WTC11 (cell line): Measurements from ENCODE around the gene NUAK1.

Experiments
- AFF4 ChIP-seq: sonication (generic); formaldehyde crosslinking; IDR thresholded peaks from 2 replicates; pipeline ENCODE4 v1.8.1; 2023; ENCODE audit warnings: mild to moderate bottlenecking, missing genetic modification reagents, borderline replicate concordance
- ESRRA ChIP-seq: sonication (generic); formaldehyde crosslinking; IDR thresholded peaks from 2 replicates; pipeline ENCODE4 v1.8.1; 2022; ENCODE audit warnings: mild to moderate bottlenecking, missing genetic modification reagents, borderline replicate concordance
- HMGXB4 ChIP-seq: sonication (generic); formaldehyde crosslinking; IDR thresholded peaks from 2 replicates; pipeline ENCODE4 v1.8.1; 2023; ENCODE audit warnings: mild to moderate bottlenecking, moderate library complexity, missing genetic modification reagents
- SP1 ChIP-seq: sonication (generic); formaldehyde crosslinking; conservative IDR thresholded peaks from 2 replicates; pipeline ENCODE4 v1.8.1; 2022; ENCODE audit warnings: missing genetic modification reagents
- TCF7 ChIP-seq: sonication (generic); formaldehyde crosslinking; IDR thresholded peaks from 2 replicates; pipeline ENCODE4 v1.8.0; 2022; ENCODE audit warnings: mild to moderate bottlenecking, low read depth, missing genetic modification reagents, moderate library complexity
- TF ChIP-seq, protein P1 (sequence below): fragments of 200-600 bp; IDR thresholded peaks from 2 replicates; pipeline ENCODE4 v1.8.0; 2022; ENCODE audit warnings: antibody characterized with exemption
- TF ChIP-seq, protein P2 (sequence below): fragments of 250-450 bp; sonication (Bioruptor Pico); IDR thresholded peaks from 2 replicates; pipeline ENCODE4 v1.9.0; 2021; ENCODE audit warnings: mild to moderate bottlenecking
- TF ChIP-seq, protein P3 (sequence below): sonication (generic); formaldehyde crosslinking; IDR thresholded peaks from 2 replicates; pipeline ENCODE4 v1.8.1; 2022; ENCODE audit warnings: low read depth, missing genetic modification reagents, borderline replicate concordance

DNA sequence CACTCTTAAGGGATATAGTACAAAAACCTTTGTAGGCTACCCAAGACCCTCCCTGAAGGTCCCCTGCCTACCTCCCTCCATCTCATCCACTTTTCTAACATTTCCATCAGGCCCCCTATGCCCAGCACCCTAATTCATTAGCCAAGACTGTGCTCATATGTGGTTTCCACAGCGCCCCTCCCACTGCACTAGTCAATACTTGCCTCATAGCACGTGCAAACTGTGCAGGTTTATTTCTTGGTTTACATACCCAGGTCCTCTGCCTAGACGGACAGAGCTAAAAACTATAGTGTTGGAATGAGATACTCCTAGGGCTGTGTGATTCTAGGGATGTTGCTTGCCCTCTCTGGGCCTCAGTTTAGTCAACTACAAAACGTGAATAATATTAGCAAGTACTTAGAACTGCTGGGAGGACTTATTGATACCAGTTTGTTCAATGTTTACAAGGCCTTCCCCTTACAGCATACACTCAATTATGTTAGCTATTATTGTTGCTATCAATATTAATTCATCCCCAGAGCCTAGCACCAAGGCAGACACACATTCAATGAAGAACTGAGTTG is 50.4 kb downstream of the NUAK1 start:
- TF ChIP-seq TCF7 (CRISPR knock-in tag) (no peak), ESRRA (CRISPR knock-in tag) (no peak), SP1 (no peak), AFF4 (CRISPR knock-in tag) (no peak), HMGXB4 (CRISPR knock-in tag) (no peak)
- TF ChIP-seq, protein P1, sequence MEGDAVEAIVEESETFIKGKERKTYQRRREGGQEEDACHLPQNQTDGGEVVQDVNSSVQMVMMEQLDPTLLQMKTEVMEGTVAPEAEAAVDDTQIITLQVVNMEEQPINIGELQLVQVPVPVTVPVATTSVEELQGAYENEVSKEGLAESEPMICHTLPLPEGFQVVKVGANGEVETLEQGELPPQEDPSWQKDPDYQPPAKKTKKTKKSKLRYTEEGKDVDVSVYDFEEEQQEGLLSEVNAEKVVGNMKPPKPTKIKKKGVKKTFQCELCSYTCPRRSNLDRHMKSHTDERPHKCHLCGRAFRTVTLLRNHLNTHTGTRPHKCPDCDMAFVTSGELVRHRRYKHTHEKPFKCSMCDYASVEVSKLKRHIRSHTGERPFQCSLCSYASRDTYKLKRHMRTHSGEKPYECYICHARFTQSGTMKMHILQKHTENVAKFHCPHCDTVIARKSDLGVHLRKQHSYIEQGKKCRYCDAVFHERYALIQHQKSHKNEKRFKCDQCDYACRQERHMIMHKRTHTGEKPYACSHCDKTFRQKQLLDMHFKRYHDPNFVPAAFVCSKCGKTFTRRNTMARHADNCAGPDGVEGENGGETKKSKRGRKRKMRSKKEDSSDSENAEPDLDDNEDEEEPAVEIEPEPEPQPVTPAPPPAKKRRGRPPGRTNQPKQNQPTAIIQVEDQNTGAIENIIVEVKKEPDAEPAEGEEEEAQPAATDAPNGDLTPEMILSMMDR: no peak
- TF ChIP-seq, protein P2, sequence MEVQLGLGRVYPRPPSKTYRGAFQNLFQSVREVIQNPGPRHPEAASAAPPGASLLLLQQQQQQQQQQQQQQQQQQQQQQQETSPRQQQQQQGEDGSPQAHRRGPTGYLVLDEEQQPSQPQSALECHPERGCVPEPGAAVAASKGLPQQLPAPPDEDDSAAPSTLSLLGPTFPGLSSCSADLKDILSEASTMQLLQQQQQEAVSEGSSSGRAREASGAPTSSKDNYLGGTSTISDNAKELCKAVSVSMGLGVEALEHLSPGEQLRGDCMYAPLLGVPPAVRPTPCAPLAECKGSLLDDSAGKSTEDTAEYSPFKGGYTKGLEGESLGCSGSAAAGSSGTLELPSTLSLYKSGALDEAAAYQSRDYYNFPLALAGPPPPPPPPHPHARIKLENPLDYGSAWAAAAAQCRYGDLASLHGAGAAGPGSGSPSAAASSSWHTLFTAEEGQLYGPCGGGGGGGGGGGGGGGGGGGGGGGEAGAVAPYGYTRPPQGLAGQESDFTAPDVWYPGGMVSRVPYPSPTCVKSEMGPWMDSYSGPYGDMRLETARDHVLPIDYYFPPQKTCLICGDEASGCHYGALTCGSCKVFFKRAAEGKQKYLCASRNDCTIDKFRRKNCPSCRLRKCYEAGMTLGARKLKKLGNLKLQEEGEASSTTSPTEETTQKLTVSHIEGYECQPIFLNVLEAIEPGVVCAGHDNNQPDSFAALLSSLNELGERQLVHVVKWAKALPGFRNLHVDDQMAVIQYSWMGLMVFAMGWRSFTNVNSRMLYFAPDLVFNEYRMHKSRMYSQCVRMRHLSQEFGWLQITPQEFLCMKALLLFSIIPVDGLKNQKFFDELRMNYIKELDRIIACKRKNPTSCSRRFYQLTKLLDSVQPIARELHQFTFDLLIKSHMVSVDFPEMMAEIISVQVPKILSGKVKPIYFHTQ (CRISPR knock-in tag): no peak
- TF ChIP-seq, protein P3, sequence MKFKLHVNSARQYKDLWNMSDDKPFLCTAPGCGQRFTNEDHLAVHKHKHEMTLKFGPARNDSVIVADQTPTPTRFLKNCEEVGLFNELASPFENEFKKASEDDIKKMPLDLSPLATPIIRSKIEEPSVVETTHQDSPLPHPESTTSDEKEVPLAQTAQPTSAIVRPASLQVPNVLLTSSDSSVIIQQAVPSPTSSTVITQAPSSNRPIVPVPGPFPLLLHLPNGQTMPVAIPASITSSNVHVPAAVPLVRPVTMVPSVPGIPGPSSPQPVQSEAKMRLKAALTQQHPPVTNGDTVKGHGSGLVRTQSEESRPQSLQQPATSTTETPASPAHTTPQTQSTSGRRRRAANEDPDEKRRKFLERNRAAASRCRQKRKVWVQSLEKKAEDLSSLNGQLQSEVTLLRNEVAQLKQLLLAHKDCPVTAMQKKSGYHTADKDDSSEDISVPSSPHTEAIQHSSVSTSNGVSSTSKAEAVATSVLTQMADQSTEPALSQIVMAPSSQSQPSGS (CRISPR knock-in tag): no peak
